Breast epithelium (tissue), 3 donors: ENCODE measurements around the gene GRIK4.

Experiments
- POLR2A ChIP-seq: fragments of 450-650 bp; IDR thresholded peaks from one replicate; pipeline ENCODE4 v1.6.1; 2016; ENCODE audit warnings: antibody characterized with exemption, mild to moderate bottlenecking, moderate library complexity
- POLR2AphosphoS5 ChIP-seq, 3 donors: sonication (generic); formaldehyde crosslinking; IDR thresholded peaks; one replicate each; pipeline ENCODE4 v1.6.1; 2017; ENCODE audit warnings: antibody characterized with exemption in 3 of 3
- TF ChIP-seq, protein P1 (sequence below), 3 donors: fragments of 450-650 bp; IDR thresholded peaks; one replicate each; pipeline ENCODE4 v1.5.1; 2016 to 2017; ENCODE audit warnings: antibody characterized with exemption in 3 of 3, mild to moderate bottlenecking in 3 of 3, moderate library complexity in 3 of 3

DNA sequence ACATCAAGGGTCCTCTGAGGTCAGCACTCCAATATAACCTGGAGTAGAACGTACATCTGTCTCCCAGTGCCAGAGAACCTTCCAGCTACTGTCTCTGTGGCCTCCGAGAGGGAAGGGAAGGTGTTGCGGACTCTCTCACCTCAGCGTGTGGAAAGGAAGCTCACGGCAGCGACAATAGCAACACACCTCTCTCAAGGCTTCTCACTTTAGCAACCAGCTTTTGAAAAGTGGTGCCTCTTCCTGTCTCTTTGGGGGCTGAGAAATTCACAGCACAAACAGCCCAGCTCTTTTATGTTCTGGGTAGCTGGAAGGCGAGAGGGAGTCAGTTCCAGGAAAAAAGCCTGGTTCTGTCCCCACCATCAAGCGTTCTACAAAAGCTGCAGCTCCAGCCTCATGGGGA lies 355.5 kb downstream of the GRIK4 start:
- TF ChIP-seq, protein P1, sequence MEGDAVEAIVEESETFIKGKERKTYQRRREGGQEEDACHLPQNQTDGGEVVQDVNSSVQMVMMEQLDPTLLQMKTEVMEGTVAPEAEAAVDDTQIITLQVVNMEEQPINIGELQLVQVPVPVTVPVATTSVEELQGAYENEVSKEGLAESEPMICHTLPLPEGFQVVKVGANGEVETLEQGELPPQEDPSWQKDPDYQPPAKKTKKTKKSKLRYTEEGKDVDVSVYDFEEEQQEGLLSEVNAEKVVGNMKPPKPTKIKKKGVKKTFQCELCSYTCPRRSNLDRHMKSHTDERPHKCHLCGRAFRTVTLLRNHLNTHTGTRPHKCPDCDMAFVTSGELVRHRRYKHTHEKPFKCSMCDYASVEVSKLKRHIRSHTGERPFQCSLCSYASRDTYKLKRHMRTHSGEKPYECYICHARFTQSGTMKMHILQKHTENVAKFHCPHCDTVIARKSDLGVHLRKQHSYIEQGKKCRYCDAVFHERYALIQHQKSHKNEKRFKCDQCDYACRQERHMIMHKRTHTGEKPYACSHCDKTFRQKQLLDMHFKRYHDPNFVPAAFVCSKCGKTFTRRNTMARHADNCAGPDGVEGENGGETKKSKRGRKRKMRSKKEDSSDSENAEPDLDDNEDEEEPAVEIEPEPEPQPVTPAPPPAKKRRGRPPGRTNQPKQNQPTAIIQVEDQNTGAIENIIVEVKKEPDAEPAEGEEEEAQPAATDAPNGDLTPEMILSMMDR (IDR thresholded peaks at IDR 0.05): no peak
- TF ChIP-seq POLR2A: no peak
- no peak for TF ChIP-seq POLR2AphosphoS5 (IDR thresholded peaks at IDR 0.05)
